GM18519 (cell line): Measurements from ENCODE around the gene DOK1.

Experiments
- ATAC-seq: cut with Tn5 transposase; IDR thresholded peaks from one replicate; pipeline ENCODE4 v1.9.1; 2021; ENCODE audit warnings: mild to moderate bottlenecking, moderate library complexity; ENCODE audit not compliant: unreplicated experiment, low FRiP score

DOK1 gene

GRCh38 chr2:74593826-74594772 lies 39.6 kb downstream of the DOK1 start:
- ATAC-seq: no peak

GRCh38 chr2:74596584-74596983 lies 42.1 kb downstream of the DOK1 start:
- no peak for ATAC-seq

GRCh38 chr2:74597410-74597809 lies 42.9 kb downstream of the DOK1 start:
- ATAC-seq: no peak

GRCh38 chr2:74599676-74600075 lies 45.2 kb downstream of the DOK1 start:
- ATAC-seq: no peak

- no peak for ATAC-seq
These were observed 48.2 kb downstream of the DOK1 start for GRCh38 chr2:74602586-74603281.

GRCh38 chr2:74603282-74604000 lies 48.9 kb downstream of the DOK1 start:
- ATAC-seq: no peak

GRCh38 chr2:74606927-74607326 lies 52.4 kb downstream of the DOK1 start:
- no peak for ATAC-seq
